CD1c-positive myeloid dendritic cell (primary cell): ENCODE results near the gene THSD7B.

Source experiments
- DNase-seq: peaks from one replicate; pipeline ENCODE4 v3.0.0-alpha.2; 2016; ENCODE audit errors: extremely low spot score

The THSD7B gene

GRCh38 chr2:136818839-136819238 is 53.5 kb downstream of the THSD7B start:
- DNase-seq: no peak

GRCh38 chr2:136823291-136823690 is 57.9 kb downstream of the THSD7B start:
- no peak for DNase-seq

GRCh38 chr2:136828162-136828561 is 62.8 kb downstream of the THSD7B start:
- no peak for DNase-seq

GRCh38 chr2:136828774-136829173 is 63.4 kb downstream of the THSD7B start:
- DNase-seq: no peak

- no peak for DNase-seq
These were observed 79.2 kb downstream of the THSD7B start for GRCh38 chr2:136844546-136844945.

- no peak for DNase-seq
These were observed 93.3 kb downstream of the THSD7B start for GRCh38 chr2:136858656-136859055.

GRCh38 chr2:136860443-136860958 is 95.2 kb downstream of the THSD7B start:
- no peak for DNase-seq

GRCh38 chr2:136863468-136863867 is 98.1 kb downstream of the THSD7B start:
- no peak for DNase-seq

- no peak for DNase-seq
These were observed 98.5 kb downstream of the THSD7B start for GRCh38 chr2:136863874-136864273.

- DNase-seq: no peak
These were observed 106.1 kb downstream of the THSD7B start for GRCh38 chr2:136871424-136871823.

GRCh38 chr2:136874258-136874657 is 108.9 kb downstream of the THSD7B start:
- no peak for DNase-seq

- no peak for DNase-seq
These were observed 125.8 kb downstream of the THSD7B start for GRCh38 chr2:136891100-136891499.

GRCh38 chr2:136894007-136894634 is 128.8 kb downstream of the THSD7B start:
- no peak for DNase-seq

GRCh38 chr2:136901732-136902131 is 136.4 kb downstream of the THSD7B start:
- no peak for DNase-seq

- DNase-seq: no peak
These were observed 140.4 kb downstream of the THSD7B start for GRCh38 chr2:136905779-136906178.

- no peak for DNase-seq
These were observed 144.4 kb downstream of the THSD7B start for GRCh38 chr2:136909777-136910176.

GRCh38 chr2:136916131-136916530 is 150.8 kb downstream of the THSD7B start:
- DNase-seq: no peak

- DNase-seq: no peak
These were observed 152.1 kb downstream of the THSD7B start for GRCh38 chr2:136917411-136917881.

- DNase-seq: no peak
These were observed 154.3 kb downstream of the THSD7B start for GRCh38 chr2:136919682-136920081.

GRCh38 chr2:136920652-136921333 is 155.4 kb downstream of the THSD7B start:
- DNase-seq: no peak

- no peak for DNase-seq
These were observed 161.8 kb downstream of the THSD7B start for GRCh38 chr2:136927156-136927555.

GRCh38 chr2:136929531-136929930 is 164.2 kb downstream of the THSD7B start:
- no peak for DNase-seq

GRCh38 chr2:136932700-136933099 is 167.4 kb downstream of the THSD7B start:
- no peak for DNase-seq
